Spleen (tissue), 11 donors: ENCODE measurements around the gene CNOT11. TPM values are rescaled to one million over a fixed set of nuclear protein-coding genes. Genes with fewer than 3 reads are reported as not detected.

Experiments used
- DNase-seq: peaks from one replicate; pipeline ENCODE4 v3.0.0-alpha.2; 2020
- H3K27ac ChIP-seq, 8 donors: fragments of 200-600 bp; sonication (generic) in 7 of 8; 1 replicate in 4 of 8; 2 replicates in 4 of 8; pipeline versions ENCODE4 v1.5.0 to v1.8.0; 2016 to 2021; ENCODE audit warnings: inconsistent platforms in 4 of 8, mild to moderate bottlenecking in 4 of 8, moderate library complexity in 1 of 8
- H3K27me3 ChIP-seq, 7 donors: fragments of 200-600 bp; sonication (generic) in 6 of 7; replicated peaks in 1 of 7; 1 replicate in 4 of 7; 2 replicates in 3 of 7; pipeline versions ENCODE4 v1.5.0 to v1.8.0; 2016 to 2021; ENCODE audit warnings: inconsistent platforms in 3 of 7, mild to moderate bottlenecking in 1 of 7
- H3K36me3 ChIP-seq, 6 donors: fragments of 200-600 bp; sonication (generic) in 5 of 6; 1 replicate in 4 of 6; 2 replicates in 2 of 6; pipeline versions ENCODE4 v1.5.0 to v1.8.0; 2016 to 2021; ENCODE audit warnings: inconsistent platforms in 2 of 6
- H3K4me1 ChIP-seq, 6 donors: fragments of 200-600 bp; sonication (generic) in 5 of 6; 1 replicate in 3 of 6; 2 replicates in 3 of 6; pipeline versions ENCODE4 v1.5.0 to v1.8.0; 2016 to 2021; ENCODE audit warnings: inconsistent platforms in 3 of 6
- H3K4me3 ChIP-seq, 8 donors: fragments of 200-600 bp; sonication (generic) in 7 of 8; 1 replicate in 4 of 8; 2 replicates in 4 of 8; pipeline versions ENCODE4 v1.5.0 to v1.8.0; 2016 to 2021; ENCODE audit warnings: inconsistent platforms in 4 of 8, mild to moderate bottlenecking in 4 of 8, moderate library complexity in 2 of 8
- H3K9me3 ChIP-seq, 8 donors: fragments of 200-600 bp; sonication (generic) in 7 of 8; 1 replicate in 4 of 8; 2 replicates in 4 of 8; pipeline versions ENCODE4 v1.5.0 to v1.8.0; 2016 to 2021; ENCODE audit warnings: inconsistent platforms in 4 of 8
- POLR2A ChIP-seq, 3 donors: fragments of 450-650 bp; IDR thresholded peaks; one replicate each; pipeline ENCODE4 v1.5.1; 2017; ENCODE audit warnings: antibody characterized with exemption in 3 of 3, mild to moderate bottlenecking in 1 of 3
- POLR2AphosphoS5 ChIP-seq, 3 donors: sonication (generic); formaldehyde crosslinking; IDR thresholded peaks; one replicate each; pipeline ENCODE4 v1.5.1; 2017; ENCODE audit warnings: antibody characterized with exemption in 3 of 3
- WGBS, 5 donors: extraction: QIAGEN DNeasy Blood & Tissue Kit in 3 of 5; methylation state at CpG; one replicate each; pipeline versions ENCODE4 v1.1.5 to v1.1.7; 2013 to 2018; 5-methylcytosine and 5-hydroxymethylcytosine counted together
- intact Hi-C: fragments of 100-400 bp; cut with DNase I; formaldehyde crosslinking; loops from one replicate; pipeline ENCODE4 v1.15.0; 2023; ENCODE audit warnings: low total_unique reads
- polyA plus RNA-seq, 3 donors: library from polyadenylated mRNA; stranded (reverse); fragments of 200-250 nt; gene quantifications; one replicate each; pipeline ENCODE4 v1.2.1, GENCODE V29; 2013
- total RNA-seq, 7 donors: library from RNA; depleted of rRNA in 3 of 7; stranded (reverse); fragments of >200 nt in 3 of 7; fragmentation: NEBNext Ultra II Directional in 4 of 7; extraction: Animal tissue kit (Norgen Biotek cat#: 25700) in 4 of 7; gene quantifications; one replicate each; pipeline versions ENCODE4 v1.1.0 to v1.2.1, GENCODE V29; 2016 to 2021
- TF ChIP-seq, protein P1 (sequence below), 11 experiments: fragments of 200-600 bp in 7 of 11; fragments of 450-650 bp in 4 of 11; sonication (generic) in 4 of 11; IDR thresholded peaks in 8 of 11; conservative IDR thresholded peaks in 3 of 11; 1 replicate in 7 of 11; 2 replicates in 4 of 11; pipeline versions ENCODE4 v1.4.0 to v1.8.0; 2016 to 2021; ENCODE audit warnings: antibody characterized with exemption in 11 of 11, inconsistent platforms in 4 of 11, mild to moderate bottlenecking in 1 of 11
- donor health status: healthy with polysubstance abuse.
- donor health status: DM: no; HTN: no; CAD: no; lungs with moderate emphysema.
- donor health status: DM: no; HTN: no; CAD: no.
- donor health status: Bipolar disorder and iron deficiency.
- donor health status: healthy.
- donor health status: DM: no; HTN: no; CAD: no.
- donor health status: DM: yes; HTN: yes; CAD: no.

Gene CNOT11
- total and polyA plus RNA-seq, 10 donors, result 17.9 to 36.4 (median 33.1) TPM

GRCh38 chr2:101230541-101231001 is 22.1 kb upstream of the CNOT11 start:
- Histone ChIP-seq H3K9me3 (peaks cover 0 to 5% (median 0%) of the 10 kb centered on the region in 8 donors), H3K4me3 (no peak overlapping the region), H3K27ac (no peak overlapping the region), H3K27me3 (peaks cover 0 to 10% (median 0%) of the 10 kb centered on the region in 7 donors), H3K36me3 (no peaks in the 10 kb centered on the region), H3K4me1 (peaks cover 0 to 3% (median 0%) of the 10 kb centered on the region in 6 donors)
- intact Hi-C loops, result no loop called here
- TF ChIP-seq, protein P1, sequence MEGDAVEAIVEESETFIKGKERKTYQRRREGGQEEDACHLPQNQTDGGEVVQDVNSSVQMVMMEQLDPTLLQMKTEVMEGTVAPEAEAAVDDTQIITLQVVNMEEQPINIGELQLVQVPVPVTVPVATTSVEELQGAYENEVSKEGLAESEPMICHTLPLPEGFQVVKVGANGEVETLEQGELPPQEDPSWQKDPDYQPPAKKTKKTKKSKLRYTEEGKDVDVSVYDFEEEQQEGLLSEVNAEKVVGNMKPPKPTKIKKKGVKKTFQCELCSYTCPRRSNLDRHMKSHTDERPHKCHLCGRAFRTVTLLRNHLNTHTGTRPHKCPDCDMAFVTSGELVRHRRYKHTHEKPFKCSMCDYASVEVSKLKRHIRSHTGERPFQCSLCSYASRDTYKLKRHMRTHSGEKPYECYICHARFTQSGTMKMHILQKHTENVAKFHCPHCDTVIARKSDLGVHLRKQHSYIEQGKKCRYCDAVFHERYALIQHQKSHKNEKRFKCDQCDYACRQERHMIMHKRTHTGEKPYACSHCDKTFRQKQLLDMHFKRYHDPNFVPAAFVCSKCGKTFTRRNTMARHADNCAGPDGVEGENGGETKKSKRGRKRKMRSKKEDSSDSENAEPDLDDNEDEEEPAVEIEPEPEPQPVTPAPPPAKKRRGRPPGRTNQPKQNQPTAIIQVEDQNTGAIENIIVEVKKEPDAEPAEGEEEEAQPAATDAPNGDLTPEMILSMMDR (IDR thresholded peaks at IDR 0.05 in 8 of 11, conservative IDR thresholded peaks at IDR 0.05 in 3 of 11), result no peak
- TF ChIP-seq POLR2A (IDR thresholded peaks at IDR 0.05) (no peak), POLR2AphosphoS5 (IDR thresholded peaks at IDR 0.05) (no peak)
- 72 to 95% (median 90%) methylated on average over 2 of the region's 2 CpGs for WGBS, 5 donors
- no peak for DNase-seq

- DNase-seq, result no peak
- 94 to 100% (median 100%) methylated on average over 1 of the region's 1 CpG for WGBS, 5 donors
- Histone ChIP-seq H3K36me3 (no peaks in the 10 kb centered on the region), H3K27me3 (peaks cover 0 to 3% (median 0%) of the 10 kb centered on the region in 7 donors), H3K4me1 (no peaks in the 10 kb centered on the region), H3K9me3 (peaks cover 0 to 11% (median 3%) of the 10 kb centered on the region in 8 donors), H3K27ac (no peak overlapping the region), H3K4me3 (no peak overlapping the region)
- intact Hi-C loops, result no loop called here
- TF ChIP-seq, protein P1 (IDR thresholded peaks at IDR 0.05 in 8 of 11, conservative IDR thresholded peaks at IDR 0.05 in 3 of 11), result no peak
- no peak for TF ChIP-seq POLR2AphosphoS5 (IDR thresholded peaks at IDR 0.05)
- TF ChIP-seq POLR2A (IDR thresholded peaks at IDR 0.05), result no peak
These were observed 21.4 kb upstream of the CNOT11 start for GRCh38 chr2:101231240-101231639.

- WGBS, 5 donors, result 88 to 94% (median 89%) methylated on average over 6 of the region's 6 CpGs
- peaks cover 0 to 13% (median 5%) of the 10 kb centered on the region in 8 donors for H3K9me3 ChIP-seq
- no peak overlapping the region for H3K4me3 ChIP-seq
- H3K27me3 ChIP-seq, result no peaks in the 10 kb centered on the region
- no peak for TF ChIP-seq POLR2A (IDR thresholded peaks at IDR 0.05)
- TF ChIP-seq POLR2AphosphoS5 (IDR thresholded peaks at IDR 0.05), result no peak
- TF ChIP-seq, protein P1 (IDR thresholded peaks at IDR 0.05 in 8 of 11, conservative IDR thresholded peaks at IDR 0.05 in 3 of 11), result no peak
- no peaks in the 10 kb centered on the region for H3K4me1 ChIP-seq
- no peak overlapping the region for H3K27ac ChIP-seq
- intact Hi-C loops, result no loop called here
- no peak for DNase-seq
- H3K36me3 ChIP-seq, result no peaks in the 10 kb centered on the region
These were observed 20.6 kb upstream of the CNOT11 start for GRCh38 chr2:101231937-101232730.

GRCh38 chr2:101232770-101233169 is 19.9 kb upstream of the CNOT11 start:
- 84 to 95% (median 93%) methylated on average over 6 of the region's 6 CpGs for WGBS, 5 donors
- intact Hi-C loops, result no loop called here
- TF ChIP-seq POLR2AphosphoS5 (IDR thresholded peaks at IDR 0.05) (no peak), POLR2A (IDR thresholded peaks at IDR 0.05) (no peak)
- TF ChIP-seq, protein P1 (IDR thresholded peaks at IDR 0.05 in 8 of 11, conservative IDR thresholded peaks at IDR 0.05 in 3 of 11), result no peak

More at GRCh38 chr2:101232770-101233169, 19.9 kb upstream of the CNOT11 start:
- H3K27ac ChIP-seq, result no peak overlapping the region
- DNase-seq, result no peak
- no peaks in the 10 kb centered on the region for H3K36me3 ChIP-seq
- no peaks in the 10 kb centered on the region for H3K4me1 ChIP-seq
- peaks cover 0 to 13% (median 5%) of the 10 kb centered on the region in 8 donors for H3K9me3 ChIP-seq
- H3K4me3 ChIP-seq, result no peak overlapping the region
- no peaks in the 10 kb centered on the region for H3K27me3 ChIP-seq
